LoVo (cell line): ENCODE results near the gene MTARC1.

Source experiments
- DNase-seq: peaks from one replicate; pipeline ENCODE4 v3.0.0-alpha.2; 2016; ENCODE audit warnings: low spot score

Gene MTARC1

DNA sequence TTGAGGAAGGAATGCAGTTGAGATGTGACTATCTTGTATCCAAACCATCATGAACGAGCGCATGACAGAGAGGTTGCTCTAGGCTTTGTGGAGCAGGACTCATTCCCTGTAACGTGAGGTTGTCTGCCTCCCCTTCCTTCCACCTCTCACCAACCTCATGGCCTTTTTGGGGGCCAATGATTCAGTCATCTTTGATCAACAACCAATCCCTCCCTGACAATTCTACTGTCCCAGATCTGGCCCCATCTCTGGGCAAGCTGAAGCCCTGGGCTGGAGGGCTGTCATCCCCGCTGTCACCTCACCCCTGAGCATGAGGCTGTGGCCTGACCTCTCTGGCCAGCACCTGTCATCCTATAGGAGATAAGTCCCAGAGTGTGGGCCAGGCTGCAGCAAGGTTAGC is 19.7 kb downstream of the MTARC1 start:
- no peak for DNase-seq

- no peak for DNase-seq
These were observed 21.0 kb downstream of the MTARC1 start for GRCh38 chr1:220807726-220808125.

- no peak for DNase-seq
These were observed 21.9 kb downstream of the MTARC1 start for GRCh38 chr1:220808345-220809186.

DNA sequence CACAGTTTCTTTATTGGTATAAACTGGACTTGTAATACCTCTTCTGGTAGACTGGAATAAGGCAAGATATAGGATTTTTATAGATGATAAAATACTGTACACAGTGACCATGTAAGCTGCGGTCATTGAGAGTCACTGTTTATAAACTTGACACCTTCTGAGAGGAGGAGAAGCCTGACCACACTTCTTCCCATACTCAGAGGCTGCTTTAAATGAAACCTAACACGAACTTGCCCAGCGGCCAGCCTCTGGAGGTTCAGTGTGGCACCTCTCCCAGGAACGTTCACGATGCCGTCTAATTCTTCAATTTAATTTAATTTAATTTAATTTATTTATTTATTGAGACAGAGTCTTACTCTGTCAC is 22.5 kb downstream of the MTARC1 start:
- no peak for DNase-seq

DNA sequence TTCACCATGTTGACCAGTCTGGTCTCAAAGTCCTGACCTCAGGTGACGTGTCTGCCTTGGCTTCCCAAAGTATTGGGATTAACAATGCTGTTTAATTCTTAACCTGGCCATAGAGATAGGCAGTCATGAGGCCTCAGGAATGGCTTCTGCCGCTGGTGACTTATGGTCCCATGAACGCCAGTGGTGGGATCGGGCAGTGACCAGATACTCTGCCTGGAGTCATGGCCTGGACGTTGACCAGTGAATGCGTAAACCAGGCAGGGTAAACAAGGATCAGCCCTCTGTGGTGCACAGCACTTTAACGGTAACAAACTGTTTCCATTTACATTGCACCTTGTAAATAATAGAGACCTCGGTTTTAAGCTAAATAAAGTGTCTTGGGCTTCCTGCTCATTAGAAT is 23.0 kb downstream of the MTARC1 start:
- no peak for DNase-seq

DNA sequence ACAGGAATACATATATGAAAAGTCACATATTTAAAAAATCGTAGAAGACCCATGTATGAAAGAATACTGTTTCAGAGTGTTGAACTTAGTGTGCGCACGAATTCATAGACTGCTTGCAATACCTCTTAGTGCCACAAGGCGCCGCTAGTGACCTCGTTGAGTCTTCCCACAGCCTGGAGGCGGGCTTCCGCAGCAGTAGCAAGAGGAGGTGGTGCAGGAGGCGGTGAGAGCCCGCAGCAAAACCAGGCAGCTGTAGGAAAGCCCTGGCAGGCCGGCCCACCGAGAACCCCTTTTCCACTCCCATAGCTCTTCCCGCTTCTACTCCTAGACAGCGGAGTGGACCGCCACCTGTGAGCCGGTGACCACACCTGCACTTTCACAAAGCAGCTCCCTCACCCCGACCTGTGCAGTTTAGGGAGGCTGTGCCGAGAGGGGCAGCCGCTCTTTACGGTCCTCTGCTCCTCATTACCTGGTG is 23.5 kb downstream of the MTARC1 start:
- DNase-seq = peak; percentile 31

- DNase-seq = no peak
These were observed 24.2 kb downstream of the MTARC1 start for GRCh38 chr1:220810963-220811362.

DNA sequence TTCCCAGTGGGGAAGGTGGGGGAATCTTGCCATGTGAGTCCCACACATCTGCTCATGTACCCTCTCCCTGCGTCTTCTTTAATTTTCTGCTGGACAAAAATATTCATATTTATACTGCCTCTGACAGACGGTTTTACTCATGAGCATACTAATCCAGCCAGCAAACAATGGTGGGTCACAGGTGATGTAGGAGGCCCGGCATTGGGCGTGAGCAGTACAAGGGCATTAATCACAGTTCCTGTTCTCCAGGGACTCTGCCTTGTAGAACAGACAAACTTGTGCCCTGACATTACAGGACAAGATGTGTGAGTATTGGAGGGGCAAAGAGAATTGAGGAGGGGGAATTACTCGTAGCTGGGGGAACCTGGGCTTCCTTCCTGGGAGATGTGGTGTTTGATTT is 25.0 kb downstream of the MTARC1 start:
- no peak for DNase-seq

DNA sequence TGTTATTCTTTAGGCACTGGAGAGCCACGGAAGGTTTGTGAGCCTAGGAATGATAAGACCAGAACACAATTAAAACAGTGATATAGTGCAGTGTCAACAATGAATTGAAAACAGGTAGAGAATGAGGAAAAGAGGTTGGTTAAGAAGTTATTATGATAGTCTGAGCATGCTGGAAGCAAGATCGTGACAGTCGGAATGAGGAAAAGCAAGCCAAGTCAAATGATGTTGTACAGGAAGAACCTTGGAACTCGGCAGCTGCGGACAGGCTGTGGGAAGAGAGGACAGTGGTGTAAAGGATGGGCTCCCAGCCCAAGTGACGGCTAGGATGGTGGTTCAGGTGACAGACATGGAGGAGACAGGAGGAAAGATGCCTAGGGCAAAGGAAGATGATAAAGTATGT is 25.6 kb downstream of the MTARC1 start:
- no peak for DNase-seq

GRCh38 chr1:220813013-220813412 is 26.3 kb downstream of the MTARC1 start:
- DNase-seq = no peak

GRCh38 chr1:220815409-220815808 is 28.7 kb downstream of the MTARC1 start:
- no peak for DNase-seq

DNA sequence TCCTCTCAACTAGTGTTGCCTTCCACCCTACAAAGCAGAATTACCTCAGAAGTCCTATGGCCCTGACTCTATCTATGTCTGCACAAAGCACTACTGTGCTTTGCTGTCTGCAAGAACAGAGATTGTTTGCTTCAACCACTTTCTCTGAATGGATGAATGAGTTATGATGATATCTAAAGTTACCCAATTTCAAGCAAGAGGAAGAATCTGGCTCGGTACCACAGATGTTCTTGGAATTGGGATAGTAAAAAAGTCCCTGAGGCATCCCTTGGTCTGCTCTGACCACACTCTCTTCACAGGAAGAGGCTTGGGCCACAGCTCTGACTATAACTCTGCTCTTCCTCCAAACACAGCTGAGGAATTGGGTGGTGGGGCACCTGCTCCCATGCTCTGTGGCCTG is 31.2 kb downstream of the MTARC1 start:
- DNase-seq = no peak

- no peak for DNase-seq
These were observed 31.9 kb downstream of the MTARC1 start for GRCh38 chr1:220818421-220819173.

- no peak for DNase-seq
These were observed 32.8 kb downstream of the MTARC1 start for GRCh38 chr1:220819467-220820026.

- DNase-seq = no peak
These were observed 37.6 kb downstream of the MTARC1 start for GRCh38 chr1:220824031-220824989.

DNA sequence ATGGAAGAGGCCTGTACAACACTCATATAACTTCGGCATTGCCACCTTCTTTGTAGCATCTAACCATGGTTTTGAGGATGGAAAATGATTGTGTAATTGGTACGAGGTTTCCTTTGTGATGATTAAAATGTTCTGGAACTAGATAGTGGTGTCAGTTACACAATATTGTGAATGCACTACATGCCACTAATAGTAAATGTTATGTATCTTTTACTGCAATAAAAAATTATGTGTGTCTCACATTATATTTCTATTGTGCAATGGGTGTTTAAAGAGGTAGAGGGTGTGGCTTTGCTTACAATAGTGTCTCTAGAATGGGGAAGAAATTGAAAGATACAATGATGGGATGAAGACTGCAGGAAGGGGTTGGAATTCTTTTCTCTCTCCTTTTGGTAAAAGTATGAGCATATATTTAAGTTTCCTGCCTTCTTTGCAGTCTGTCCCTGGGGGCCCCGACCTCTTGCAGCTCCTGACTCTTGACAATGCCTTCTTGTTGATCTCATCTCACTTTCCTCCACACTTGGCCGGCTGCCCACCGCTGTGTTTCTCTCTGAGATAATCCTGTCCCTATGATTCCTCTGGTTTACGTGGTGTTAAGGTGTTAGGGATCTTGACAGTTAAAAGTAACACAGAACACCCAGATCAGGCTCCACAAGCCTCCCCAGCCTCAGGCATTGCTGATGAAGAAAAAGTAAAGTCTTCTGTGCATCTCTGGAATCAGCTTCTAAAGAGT is 39.3 kb downstream of the MTARC1 start:
- no peak for DNase-seq

DNA sequence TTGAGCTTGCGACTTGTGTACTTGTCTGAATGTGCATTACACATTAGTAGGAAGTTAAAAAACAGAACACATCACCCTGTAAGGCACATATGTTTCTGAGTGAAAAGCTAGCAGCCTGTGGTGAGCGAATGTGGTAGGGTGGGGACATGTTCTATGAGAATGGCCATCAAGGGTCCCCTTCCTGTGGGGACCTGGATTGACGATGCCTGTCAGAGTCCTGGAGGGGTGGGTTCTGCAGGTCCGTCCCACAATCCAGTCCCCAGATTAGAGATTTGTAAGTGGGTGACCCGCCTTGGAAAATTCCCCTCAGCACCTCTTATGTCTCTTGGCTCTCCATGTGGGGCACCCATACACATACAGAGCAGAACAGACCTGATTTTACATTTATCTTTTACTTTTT is 40.0 kb downstream of the MTARC1 start:
- DNase-seq = no peak

DNA sequence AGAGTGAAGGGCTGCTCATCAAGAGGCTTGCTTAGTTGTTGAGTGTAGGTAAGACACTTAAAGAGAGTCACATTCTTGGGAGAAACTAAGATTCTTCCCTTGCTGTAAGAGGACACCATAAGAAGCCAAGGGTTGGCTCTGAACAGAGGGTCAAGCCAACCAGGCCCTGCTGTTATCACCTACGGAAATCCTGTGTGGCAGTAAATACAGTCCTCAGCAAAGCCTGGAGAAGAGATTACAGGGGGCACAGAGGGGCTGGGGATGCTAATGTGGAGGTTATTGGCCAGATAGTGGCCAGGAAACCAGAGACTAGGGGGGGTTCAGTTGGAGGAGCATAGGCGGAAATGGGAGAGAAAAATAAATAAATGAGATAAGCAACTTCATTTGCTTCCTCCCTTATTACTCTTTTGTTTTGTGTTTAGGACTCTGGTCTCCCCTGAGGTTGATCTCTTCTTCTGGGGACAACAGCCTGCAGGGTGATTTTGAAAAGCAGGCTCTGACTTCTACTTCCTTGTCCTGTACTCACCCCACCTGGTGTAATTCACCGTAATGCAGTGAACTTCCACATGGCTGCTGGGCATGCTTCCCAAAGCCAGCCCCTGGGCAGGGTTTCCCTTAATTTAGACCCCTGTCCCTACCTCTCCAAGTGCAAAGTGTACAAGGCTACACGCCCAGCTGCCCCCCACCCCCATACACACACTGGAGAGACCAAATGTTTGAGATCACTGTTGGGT is 40.9 kb downstream of the MTARC1 start:
- no peak for DNase-seq

- DNase-seq = no peak
These were observed 41.4 kb downstream of the MTARC1 start for GRCh38 chr1:220828179-220828490.

GRCh38 chr1:220828950-220829586 is 42.4 kb downstream of the MTARC1 start:
- no peak for DNase-seq
